PFSK-1 (cell line): ENCODE data around the gene NKX2-8.

ENCODE experiments used
- POLR2AphosphoS5 ChIP-seq: IDR thresholded peaks from 2 replicates; pipeline ENCODE4 v1.6.1; 2012; ENCODE audit warnings: low read depth, mild to moderate bottlenecking, control low read depth, low read length, moderate library complexity
- TAF1 ChIP-seq: IDR thresholded peaks from 2 replicates; pipeline ENCODE4 v1.6.1; 2012; ENCODE audit warnings: low read length, control low read depth, borderline replicate concordance; ENCODE audit not compliant: insufficient read depth
- TF ChIP-seq, protein P1 (sequence below), 2 experiments: IDR thresholded peaks; 2 replicates each; pipeline versions ENCODE4 v1.6.1 to v1.8.0; 2011 to 2012; ENCODE audit warnings: low read depth in 2 of 2, low read length in 2 of 2, control low read depth in 1 of 2, inconsistent platforms in 1 of 2, mild to moderate bottlenecking in 1 of 2, moderate library complexity in 1 of 2; ENCODE audit not compliant: insufficient read depth in 1 of 2

DNA sequence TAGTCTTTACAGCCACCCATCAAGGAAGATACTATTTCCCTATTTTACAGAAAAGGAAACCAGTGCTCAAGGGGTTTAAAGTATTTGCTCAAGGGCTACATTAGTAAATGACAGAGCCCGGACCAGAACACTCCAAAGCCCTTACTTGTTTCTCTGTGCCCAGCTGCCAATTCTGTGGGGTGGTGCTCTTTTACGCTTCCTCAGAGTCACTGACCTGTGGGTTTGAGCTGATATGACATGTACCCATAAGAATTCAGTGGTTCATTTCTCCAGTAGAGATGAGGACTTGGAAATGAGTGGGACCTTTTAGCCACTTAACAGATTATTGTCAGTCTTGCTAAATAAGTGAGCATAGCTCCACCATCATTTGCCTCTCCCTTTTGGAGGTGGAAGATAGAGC is 37.4 kb upstream of the NKX2-8 start:
- TF ChIP-seq, protein P1, sequence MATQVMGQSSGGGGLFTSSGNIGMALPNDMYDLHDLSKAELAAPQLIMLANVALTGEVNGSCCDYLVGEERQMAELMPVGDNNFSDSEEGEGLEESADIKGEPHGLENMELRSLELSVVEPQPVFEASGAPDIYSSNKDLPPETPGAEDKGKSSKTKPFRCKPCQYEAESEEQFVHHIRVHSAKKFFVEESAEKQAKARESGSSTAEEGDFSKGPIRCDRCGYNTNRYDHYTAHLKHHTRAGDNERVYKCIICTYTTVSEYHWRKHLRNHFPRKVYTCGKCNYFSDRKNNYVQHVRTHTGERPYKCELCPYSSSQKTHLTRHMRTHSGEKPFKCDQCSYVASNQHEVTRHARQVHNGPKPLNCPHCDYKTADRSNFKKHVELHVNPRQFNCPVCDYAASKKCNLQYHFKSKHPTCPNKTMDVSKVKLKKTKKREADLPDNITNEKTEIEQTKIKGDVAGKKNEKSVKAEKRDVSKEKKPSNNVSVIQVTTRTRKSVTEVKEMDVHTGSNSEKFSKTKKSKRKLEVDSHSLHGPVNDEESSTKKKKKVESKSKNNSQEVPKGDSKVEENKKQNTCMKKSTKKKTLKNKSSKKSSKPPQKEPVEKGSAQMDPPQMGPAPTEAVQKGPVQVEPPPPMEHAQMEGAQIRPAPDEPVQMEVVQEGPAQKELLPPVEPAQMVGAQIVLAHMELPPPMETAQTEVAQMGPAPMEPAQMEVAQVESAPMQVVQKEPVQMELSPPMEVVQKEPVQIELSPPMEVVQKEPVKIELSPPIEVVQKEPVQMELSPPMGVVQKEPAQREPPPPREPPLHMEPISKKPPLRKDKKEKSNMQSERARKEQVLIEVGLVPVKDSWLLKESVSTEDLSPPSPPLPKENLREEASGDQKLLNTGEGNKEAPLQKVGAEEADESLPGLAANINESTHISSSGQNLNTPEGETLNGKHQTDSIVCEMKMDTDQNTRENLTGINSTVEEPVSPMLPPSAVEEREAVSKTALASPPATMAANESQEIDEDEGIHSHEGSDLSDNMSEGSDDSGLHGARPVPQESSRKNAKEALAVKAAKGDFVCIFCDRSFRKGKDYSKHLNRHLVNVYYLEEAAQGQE (IDR thresholded peaks at IDR 0.05; ENCODE audit: insufficient read depth in 1 of 2, low read depth in 2 of 2, low read length in 2 of 2) = no peak
- no peak for TF ChIP-seq POLR2AphosphoS5
- TF ChIP-seq TAF1 = no peak
